Measurements from ENCODE around the gene BPIFB6.
A peak's percentile ranks its signal among the peaks of the same experiment; 100 is the strongest.

The BPIFB6 gene

GRCh38 chr20:33064572-33065287 is 33.3 kb downstream of the BPIFB6 start:
- DNase-seq, result no peak

GRCh38 chr20:33065785-33066184 is 34.3 kb downstream of the BPIFB6 start:
- no peak for DNase-seq

DNA sequence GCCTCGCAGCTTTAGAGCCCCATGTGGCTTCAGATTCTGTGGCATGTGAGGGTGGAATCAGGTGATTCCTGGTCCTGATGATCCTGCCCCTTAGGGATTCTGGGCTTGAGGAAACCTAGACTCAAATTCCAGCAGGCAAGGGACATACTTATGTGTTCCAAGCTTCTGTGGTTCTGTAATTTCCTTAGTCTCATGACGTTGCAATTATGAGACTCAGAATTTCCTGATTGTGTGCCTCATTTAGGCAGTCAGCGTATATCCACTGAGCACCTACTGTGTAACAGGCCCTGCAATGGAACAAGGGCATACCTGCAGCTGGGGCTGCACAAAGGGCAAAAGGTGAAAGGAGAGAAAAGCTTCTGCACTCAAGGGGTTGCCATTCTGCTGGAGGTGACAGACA is 36.4 kb downstream of the BPIFB6 start:
- no peak for DNase-seq

DNA sequence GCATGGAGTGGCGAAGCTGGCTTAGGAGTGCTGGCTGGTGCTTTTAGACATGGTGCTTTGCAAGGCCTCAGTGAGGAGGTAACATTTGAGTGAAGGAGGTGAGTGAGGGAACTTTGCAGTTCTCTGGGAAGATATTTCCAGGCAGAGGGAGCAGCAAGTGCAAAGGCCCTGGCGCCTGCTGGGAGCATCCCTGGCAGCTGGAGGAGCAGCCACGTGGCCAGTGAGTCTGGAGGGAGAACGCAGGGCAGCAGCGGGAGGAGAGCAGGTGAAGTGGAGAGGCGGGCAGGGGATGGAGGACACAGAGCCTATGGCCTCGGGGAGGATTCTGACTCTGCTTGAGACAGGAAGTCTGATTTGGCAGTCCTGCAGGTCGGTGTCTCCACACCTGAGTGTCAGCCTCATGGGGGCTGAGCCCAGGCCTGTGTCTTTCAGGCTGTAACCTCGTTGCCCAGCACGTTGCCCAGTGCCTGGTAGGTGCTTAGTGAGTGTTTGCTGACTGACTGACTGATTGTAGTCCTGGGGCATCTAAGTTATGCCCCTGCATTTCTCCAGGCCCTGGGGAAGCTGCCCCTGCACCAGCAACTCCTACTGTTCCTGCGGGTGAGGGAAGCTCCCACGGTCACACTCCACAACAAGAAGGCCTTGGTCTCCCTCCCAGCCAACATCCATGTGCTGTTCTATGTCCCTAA is 36.9 kb downstream of the BPIFB6 start:
- DNase-seq, result no peak

GRCh38 chr20:33069673-33070072 is 38.2 kb downstream of the BPIFB6 start:
- no peak for DNase-seq

DNA sequence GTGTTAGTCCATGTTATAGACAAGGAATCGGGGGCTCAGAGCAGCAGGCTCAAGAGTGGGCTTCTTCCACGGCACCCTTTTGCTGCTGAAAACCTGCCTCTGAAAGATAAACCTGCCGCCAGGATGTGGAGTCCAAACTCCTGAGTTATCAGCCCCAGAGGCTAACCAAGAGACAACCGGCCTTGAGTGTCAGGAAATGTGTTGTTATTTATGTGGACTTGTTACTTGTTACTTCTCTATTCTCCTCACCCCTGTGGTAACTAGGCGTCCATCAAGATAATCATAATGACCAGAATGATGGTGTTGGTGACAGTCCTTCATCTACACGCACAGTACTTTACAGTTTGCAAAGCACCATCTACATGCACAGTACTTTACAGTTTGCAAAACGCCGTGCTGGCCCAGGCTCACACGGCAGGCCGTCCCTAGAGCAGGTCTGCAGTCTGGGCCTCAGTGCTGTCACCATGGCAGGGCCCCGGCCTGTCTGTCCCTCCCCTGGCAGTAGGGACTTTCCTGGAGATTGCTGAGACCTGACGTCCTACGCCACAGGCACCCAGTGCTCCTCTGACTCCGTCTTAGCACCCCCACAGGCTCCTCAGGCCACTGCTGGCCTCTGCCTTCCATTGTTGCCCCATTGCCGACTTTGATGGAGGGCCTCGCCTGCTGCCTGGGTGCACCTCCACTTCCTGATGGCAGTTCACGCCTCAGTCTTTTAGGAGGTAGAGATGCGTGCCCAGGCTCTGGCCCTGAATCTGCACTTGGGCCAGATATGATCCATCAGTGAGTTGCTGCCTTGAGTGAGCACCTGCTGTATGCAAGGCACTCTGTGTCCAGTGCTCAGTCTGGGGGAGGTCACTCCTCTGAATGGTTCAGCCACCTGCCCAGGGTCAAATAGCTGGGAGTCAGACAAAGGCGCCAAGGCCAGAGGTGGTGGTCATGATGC is 38.9 kb downstream of the BPIFB6 start:
- DNase-seq, result no peak

DNA sequence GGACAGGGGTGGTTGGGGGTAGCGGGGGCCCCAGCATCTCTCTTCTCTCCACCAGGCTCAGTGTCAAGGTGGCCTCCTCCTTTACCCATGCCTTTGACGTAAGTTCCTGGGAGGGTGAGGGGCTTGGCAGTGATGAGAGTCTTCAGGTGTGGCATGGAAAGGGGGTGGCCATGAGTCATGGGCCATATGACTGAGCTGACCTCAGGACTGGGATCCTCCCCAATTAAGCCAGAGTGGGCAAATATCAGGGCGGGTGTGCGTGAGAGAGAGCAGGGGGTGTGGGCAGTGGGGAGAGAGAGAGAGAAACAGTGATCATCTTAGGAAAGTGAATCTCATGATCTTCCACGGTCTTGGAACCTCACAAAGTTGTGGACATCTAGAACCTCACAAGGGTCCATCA is 39.8 kb downstream of the BPIFB6 start:
- DNase-seq, result no peak

DNA sequence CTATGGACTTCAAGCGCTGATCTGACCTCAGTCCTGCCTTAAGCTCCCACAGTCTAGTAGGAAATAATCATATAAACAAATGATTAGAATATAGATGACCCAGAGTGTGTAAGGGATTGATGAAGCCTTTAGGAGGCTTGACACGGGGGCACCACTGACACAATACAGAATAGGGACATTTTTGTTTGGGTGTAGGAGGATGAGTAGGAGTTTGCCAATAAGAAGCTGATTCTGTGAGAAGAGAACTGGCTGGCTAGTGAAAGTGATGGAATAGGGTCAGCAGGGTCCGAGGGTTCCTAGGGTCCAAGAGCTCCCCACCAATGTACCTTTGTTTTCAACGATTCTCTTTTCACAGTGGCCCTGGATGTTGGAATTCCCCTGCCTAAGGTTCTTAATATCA is 40.9 kb downstream of the BPIFB6 start:
- no peak for DNase-seq

GRCh38 chr20:33072813-33073212 is 41.4 kb downstream of the BPIFB6 start:
- no peak for DNase-seq

DNA sequence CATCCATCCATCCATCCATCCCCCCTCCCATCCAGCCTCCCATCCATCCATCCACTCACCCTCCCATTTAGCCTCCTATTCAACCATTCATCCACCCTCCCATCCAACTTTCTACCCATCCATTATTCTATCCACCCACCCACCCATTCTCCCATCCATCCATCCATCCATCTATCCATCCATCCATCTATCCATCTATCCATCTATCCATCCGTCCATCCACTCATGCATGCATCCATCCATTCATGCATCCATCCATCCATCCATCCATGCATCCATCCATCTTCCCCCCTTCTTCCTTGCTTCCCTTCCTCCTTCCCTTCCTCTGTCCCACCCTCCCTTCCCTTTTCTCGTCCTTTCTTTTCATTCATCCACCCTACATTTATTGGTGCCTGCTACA is 43.2 kb downstream of the BPIFB6 start:
- no peak for DNase-seq

DNA sequence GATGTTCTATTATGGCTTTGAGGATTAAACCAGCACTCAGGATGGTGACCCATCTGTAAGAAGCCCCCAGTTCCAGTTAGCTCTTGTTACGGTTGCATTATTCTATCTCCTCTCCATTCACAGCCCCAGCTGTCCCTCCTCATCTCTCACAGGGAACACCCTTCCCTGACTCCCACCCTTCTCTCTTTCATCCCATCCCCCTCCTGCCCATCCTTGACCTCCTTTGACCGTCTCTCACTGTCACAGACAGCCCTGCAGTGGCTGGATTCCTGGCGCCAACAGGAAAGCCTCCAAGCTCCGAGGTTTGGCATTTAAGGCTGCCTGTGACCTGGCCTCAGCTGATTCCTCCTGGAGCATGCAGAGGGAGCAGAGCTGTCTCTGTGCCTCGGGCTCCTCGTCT is 43.8 kb downstream of the BPIFB6 start:
- no peak for DNase-seq

DNA sequence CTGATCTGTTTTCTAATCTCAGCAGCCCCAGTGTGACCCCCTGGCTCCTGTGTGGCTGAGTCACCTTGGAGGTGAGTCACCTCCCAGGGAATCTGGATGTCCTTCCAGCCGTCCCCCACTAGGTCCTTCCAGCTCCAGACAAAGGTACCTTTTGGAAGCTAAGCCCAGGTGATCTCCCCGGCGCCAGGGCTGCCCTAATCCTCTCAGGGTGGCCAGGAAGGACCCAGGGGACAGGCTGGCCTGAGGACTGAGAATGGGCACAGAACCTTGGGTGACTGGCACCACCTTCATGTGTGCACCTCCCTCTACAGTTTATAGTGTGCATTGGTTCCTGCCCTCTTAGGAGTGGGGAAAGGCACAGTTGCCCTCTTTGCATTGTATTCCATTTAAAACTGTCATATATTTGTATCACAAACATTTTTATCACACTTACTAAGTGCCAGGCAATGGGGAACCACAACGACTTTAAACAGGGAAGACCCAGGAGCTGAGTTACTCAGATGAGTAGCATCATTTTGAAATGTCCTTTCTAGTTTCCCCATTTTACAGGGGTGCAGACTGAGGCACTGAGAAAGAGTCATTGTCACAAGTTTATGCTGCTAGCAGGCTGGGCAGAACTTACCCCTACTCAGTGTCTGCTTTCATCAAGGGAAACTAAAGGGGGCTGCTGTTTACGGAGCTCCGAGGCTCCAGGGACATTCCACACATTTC is 45.4 kb downstream of the BPIFB6 start:
- DNase-seq, result no peak

DNA sequence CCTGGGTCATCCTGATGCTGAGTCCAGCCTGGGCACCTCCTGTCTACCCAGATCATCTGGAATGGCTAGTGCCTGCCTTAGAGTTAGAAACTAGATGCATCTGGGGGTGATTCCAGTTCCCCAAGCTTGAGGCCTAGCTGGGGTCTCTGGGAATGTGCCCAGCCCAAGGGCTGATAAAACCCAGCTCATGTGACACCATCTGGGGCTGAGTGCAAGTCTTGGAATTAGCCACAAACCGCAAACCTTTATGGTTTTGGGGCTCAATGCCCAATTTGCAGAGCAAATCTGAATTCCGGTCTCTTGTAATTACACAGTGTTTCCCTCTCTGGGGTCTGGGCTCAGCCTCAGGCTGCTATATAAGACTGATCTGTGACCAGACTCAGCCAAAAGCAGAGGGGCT is 47.8 kb downstream of the BPIFB6 start, which contains the start of gene BPIFB4:
Gene BPIFB4 (plus strand): TSS at position 385 of the 400 bp plus-strand sequence. CDS start 1,884 bp downstream, outside the sequence.
- no peak for DNase-seq

- DNase-seq, result no peak
These were observed 50.1 kb downstream of the BPIFB6 start for GRCh38 chr20:33081411-33082154.

DNA sequence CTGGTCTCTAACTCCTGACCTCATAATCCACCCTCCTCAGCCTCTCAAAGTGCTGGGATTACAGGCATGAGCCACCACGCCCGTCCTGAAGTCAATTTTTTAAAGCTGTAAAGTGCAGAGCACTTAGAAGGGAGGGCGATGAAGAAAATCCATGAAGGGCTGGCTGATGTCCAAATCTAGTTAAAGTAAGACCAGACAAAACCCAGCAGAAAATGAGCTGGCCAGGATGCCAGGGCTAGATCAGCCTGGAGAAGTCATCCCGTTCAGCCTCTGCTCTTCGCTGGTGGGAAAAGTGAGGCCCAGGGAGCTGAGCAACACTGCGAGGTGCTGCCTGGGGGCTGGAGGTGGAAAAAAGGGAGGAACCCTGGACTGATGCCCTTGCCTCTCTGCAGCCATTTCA is 51.1 kb downstream of the BPIFB6 start:
- DNase-seq, result peak; percentile 28

- no peak for DNase-seq
These were observed 52.3 kb downstream of the BPIFB6 start for GRCh38 chr20:33083544-33084340.

- DNase-seq, result no peak
These were observed 53.3 kb downstream of the BPIFB6 start for GRCh38 chr20:33084722-33085121.

DNA sequence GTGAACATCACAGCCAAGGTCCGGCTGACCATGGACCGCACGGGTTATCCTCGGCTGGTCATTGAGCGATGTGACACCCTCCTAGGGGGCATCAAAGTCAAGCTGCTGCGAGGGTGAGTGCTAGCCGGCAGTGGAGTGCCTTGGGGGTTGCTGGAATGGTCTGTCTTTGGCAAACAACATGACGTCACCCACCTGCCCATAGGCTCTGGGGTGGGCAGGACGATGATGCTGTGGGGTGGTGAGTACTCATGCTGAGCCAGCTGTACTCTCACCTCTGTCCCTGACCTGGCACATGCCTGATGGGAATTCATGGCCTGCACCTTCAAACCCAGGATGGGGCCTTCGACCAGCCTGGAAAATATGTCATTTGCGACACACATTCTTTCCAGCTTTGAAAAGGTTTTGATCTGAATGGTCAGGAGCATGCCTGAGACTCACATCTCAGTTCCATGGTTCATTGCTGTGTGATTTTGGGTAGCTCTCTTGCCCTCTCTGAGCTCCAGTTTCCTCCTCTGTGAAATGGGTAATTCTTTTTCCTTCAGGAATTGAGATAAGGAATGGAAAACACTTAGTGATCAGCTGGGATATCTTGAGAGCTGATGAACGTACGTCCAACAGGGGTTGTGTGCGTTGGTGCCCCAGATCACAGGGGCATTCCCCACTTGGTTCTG is 54.7 kb downstream of the BPIFB6 start:
- DNase-seq, result no peak

DNA sequence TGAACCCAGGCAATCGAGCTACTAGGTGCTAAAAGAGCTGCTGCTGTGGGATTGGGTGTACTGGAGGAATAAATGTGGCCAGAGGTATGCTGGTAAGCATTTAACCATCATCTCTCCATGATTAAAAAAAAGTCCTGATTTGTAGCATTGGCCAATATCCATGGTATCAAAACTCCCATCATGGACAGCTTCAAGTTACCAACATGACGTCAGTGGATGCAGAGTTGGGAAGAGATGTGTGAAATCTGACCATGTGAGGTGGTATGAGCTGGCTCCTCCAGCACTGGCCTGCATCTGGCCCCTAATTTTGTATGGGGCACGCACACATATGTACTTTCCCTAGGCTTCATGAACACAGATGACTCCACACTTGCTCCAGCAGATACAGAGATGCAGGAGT is 59.7 kb downstream of the BPIFB6 start:
- DNase-seq, result no peak

GRCh38 chr20:33091693-33092092 is 60.2 kb downstream of the BPIFB6 start:
- DNase-seq, result no peak

DNA sequence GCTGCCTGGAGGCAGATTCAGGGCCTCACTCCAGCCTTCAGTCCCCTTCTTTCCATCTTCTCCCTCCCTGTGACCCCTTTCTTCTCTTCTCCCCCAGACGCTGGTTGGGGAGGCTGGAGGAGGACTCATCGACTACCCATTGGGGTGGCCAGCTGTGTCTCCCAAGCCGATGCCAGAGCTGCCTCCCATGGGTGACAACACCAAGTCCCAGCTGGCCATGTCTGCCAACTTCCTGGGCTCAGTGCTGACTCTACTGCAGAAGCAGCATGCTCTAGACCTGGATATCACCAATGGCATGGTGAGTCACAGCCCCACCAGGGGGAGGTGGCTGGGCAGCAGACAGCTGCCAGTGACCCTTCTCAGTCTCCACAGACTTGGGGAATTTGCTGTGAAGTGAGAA is 60.9 kb downstream of the BPIFB6 start:
- no peak for DNase-seq

Measured in NCI-H82 (cell line).